GM19328 (cell line): ENCODE results near the gene HNRNPD.
A peak's percentile ranks its signal among the peaks of the same experiment; 100 is the strongest.
"Not testable (repeated sequence)": the region's sequence is repeated elsewhere in the genome, so short reads cannot be mapped to it uniquely, and the experiment has no call there.

Experiments
- ATAC-seq: cut with Tn5 transposase; IDR thresholded peaks from one replicate; pipeline ENCODE4 v1.9.1; 2021; ENCODE audit warnings: mild to moderate bottlenecking, moderate library complexity; ENCODE audit not compliant: unreplicated experiment

The HNRNPD gene

DNA sequence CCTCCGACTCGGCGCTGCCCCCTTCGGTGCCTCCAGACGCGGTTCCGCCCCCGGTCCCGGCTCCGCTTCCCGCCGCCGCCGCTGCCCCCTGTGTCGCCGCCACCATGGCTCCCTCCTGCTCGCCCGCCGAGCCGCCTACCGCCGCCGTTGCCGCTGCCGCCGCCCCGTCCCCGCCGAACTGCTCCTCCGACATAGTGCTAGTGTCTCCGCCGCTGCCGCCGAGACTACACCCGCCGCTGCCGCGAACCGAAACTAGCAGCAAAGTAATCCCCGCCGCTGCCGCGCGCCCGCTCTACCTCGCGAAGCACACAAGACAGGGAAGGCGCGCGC lies 340 bp downstream of the HNRNPD start:
- peak; percentile 16 for ATAC-seq

DNA sequence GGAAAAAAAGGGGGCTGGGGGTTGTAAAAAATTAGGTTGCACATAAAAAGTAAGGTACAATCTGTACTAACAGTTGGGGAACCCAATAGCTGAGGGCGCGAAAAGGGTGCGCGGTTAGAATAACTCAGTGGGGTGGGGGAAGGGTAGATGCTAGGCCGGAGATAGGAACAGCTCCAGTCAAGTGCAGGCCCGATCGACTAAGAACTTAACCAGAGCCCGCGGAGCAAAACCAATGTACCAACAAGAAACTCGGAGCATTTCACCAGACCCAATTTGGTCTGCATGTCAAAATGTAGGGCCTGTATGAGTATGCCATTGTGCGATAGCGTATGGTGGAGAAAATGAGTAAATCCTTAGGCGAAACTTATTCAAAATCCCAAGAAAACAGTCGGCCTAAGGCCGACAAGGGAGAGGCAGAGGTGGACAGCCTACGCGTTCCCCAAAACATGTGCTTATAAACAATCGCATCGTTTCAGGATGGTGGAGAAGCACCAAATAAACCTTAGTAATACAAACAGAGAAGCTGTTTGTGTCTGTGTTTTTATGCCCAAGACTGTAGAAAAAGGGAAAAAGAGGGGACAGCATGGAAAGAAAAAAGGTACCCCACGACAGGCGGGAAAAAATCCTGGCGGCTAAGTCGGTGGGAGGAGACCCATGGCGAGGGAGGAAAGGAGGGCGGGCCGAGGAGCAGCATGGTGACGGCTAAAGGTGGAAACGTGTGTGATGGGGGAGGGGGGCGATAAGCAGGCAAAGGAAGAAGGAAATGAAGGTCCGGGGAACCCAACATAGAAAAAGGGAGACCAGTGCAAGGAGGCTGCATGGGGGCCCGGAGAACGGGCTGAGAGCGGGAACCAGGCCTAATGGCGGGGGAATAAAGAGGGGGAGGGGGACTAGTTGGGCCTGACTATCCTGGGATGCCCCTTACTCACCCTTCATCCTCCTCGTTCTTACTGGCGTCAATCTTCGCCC lies 990 bp downstream of the HNRNPD start:
- no peak for ATAC-seq

DNA sequence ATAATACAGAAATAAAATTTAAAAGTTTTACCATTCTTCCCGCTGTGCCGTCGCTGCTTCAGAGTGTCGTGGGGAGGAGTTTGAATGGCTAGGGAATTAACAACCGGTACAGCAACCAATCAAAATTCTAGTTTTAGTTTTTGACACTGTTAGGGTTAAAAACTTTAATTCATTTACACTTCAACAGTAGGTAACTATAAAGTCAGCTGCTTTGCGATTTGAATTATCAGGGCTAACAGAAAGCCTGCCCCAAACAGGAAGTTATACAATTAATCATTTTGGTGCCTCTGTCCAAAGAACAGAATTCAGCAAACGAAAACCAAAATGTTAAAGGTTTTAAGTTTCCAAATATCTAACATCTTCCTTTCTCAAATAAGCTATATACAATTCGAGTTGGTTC lies 2.3 kb downstream of the HNRNPD start:
- no peak for ATAC-seq

DNA sequence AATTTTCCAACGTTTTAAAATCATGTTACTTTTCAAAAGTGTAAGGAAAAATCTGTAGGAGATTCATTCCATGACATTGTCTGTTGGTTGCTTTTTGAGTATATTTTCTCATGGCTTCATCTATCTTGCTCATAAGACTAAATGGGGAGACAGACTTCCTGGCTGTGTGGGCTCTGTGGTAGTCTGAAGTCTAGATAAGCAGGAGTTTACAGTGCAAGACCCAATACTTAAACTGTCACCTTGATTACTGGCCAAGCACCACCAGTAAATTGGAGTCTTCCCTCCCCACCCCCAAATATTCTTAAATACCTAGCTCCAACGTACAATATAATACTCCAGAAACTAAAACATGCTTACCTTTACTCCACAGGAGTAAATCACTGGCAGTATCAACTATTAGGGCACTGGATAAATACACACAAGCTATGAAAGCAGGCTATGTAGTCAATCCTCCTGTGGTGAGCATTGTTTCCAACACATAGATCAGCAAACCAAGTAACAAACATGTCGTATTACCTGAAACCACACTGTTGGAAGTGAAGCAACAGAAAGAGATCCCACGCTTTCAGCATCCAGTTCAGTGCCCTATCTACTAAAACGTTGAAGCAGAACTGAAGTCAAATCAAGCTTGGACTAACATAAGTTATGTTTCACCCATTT lies 6.2 kb downstream of the HNRNPD start:
- ATAC-seq = no peak

DNA sequence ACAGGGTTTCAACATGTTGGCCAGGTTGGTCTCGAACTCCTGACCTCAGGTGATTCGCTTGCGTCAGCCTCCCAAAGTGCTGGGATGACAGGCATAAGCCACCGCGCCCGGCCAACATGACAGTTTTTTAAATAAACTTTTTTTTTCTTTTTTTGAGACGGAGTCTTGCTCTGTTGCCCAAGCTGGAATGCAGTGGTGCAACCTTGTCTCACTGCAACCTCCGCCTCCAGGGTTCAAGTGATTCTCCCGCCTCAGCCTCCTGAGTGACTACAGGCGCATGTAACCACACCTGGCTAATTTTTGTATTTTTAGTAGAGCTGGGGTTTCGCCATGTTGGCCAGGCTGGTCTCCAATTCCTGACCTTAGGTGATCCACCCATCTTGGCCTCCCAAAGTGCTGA lies 7.4 kb downstream of the HNRNPD start:
- not testable (repeated sequence) for ATAC-seq

DNA sequence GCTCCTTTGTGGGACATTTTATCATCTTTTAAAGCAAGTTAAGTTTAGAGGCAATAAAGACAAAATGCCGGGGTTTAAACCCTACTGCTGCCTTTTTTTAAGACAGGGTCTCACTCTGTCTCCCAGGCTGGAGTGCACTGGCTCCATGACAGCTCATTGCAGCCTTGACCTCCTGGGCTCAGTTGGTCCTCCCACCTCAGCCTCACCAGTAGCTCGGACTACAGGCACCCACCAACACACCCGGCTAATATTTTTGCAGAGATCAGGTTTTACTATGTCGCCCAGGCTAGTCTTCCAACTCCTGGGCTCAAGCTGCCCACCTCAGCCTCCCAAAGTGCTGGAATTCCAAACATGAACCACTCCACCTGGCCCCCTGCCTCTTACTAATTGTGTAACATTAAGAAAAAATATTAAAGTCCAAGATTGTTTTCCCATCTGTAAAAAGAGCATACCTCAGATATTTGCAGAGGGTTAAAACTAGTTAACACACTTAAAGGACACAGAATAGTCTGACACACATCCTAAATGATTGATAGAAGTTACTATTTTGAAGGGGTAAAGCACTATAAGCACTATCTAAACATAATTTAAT lies 9.8 kb downstream of the HNRNPD start:
- no peak for ATAC-seq

DNA sequence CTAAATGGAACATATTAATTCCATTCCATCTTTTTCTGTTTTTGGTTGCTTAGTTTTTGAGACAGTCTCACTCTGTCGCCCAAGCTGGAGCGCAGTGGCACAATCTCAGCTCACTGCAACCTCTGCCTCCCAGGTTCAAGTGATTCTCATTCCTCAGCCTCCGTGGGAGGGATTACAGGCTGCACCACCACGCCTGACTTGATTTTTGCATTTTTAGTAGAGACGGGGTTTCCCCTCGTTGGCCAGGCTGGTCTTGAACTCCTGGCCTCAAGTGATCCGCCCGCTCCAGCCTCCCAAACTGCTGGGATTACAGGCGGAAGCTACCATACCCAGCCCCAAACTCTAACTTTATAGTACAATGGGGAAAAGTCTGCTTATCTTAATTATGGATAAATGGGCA lies 11.2 kb downstream of the HNRNPD start:
- ATAC-seq = no peak

DNA sequence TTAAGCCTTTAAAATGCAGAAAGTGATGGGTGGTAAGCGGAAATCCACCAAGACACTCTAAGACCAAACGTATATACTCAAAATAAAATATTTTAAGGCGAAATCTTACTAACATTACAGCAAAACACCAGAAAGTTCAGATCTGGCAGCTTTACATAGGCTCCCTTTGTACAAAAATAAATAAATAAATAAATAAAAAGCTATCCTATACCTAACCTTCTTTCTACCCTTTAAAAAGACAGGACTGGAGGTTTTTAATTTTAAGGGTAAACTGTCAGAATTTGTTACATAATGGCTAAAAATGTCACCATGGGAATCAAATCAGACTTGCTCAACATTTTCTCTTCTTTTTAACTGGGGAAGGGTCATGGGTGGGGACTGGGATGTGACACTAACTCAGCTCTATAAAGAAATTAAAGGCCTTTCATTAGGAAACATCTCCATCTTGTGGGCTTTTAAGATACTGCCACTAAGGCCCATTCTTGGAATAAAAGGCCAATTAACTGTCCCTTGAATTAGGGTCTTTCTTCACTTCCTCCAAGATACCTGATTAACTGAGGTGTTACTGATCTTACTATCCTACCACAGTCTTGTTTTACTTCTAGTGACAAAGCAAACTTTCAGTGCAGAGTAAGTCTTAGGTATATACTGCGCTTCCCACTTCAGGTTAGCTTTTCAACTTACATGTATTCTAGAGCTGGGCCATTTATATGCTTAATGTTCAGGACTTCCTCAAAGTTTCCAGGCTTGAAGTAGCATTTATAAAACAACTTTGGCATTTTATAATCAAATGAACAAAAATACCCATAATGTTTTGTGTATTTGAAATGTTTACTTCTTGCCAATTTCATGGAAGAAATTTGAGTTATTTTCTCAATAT lies 13.3 kb downstream of the HNRNPD start:
- no peak for ATAC-seq

DNA sequence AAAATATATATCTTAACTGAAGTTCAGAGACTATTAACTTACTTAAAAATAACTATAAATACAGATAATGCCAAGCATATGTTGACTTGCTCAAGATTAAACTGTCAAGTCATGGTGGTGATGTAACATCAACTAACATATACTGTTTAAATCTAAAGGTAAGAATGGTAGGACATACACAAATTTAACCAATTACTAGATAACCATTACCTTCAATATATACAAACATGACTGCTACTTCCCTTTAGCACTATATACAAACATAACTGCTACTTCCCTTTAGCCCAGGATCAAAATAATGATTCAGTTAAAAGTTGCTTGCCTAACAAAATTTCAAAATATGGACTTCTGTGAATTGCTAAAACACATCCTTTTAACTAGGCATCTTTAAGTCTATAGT lies 14.9 kb downstream of the HNRNPD start:
- ATAC-seq = no peak

DNA sequence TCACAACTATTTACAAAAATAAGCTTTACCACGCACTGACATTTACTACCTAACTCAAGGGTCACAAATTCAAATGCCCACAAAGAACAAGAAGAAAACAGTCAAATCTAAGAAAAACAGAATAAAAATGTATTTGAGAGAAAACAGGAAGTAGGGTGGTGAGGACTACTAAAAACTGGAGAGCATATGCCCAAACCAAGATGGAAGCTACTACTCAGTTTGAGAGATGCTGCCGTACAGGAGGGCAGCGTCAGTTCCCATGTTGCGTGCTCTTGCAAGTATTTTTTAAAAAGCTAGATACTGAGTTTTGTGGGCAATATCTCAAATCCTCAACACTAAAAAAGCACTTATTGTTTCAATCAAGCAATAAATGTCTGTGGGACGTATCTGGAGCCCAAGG lies 16.2 kb downstream of the HNRNPD start:
- ATAC-seq = no peak

DNA sequence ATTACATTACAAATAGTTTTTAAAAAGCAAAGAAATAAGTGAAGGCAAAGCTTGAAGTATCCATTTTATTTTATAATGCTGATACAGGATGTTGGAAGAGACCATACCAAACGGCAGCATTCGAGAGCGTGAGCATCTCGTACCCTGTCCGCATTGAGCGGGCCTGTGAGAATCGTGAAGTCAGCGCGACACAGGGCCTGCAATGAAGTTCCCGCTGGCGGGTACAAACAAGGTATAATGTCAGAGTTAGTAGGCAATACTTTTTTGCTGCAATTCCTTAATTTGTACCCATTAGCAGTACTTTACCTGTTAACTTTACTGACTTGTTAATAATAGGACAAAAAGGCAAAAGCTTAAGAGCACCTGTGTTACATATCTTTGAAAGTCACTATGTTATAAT lies 19.0 kb downstream of the HNRNPD start:
- ATAC-seq = no peak

DNA sequence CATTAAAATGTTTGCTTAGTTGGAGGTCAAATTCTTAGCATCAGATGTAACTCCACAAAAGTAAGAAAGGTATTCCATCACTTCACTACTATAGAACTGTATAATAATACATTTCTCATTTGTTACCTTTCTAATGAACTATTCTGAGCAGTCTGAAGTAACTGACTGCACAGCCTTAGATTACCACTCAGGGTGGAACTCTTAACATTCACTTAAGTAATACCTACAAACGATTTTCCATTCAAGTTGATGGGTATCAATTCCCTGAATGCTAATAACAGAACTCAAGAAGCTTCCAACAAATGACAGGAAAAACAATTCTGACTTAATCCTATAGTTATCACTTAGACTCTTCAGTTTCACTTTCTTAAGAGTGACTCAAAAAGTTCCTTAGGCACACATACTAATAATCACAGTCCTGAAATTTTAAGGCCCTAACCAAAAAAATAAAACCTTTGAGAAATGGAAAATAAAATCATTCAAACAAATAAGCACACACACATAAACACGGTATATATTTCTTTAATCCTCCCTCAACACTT lies 20.9 kb downstream of the HNRNPD start:
- ATAC-seq = no peak

DNA sequence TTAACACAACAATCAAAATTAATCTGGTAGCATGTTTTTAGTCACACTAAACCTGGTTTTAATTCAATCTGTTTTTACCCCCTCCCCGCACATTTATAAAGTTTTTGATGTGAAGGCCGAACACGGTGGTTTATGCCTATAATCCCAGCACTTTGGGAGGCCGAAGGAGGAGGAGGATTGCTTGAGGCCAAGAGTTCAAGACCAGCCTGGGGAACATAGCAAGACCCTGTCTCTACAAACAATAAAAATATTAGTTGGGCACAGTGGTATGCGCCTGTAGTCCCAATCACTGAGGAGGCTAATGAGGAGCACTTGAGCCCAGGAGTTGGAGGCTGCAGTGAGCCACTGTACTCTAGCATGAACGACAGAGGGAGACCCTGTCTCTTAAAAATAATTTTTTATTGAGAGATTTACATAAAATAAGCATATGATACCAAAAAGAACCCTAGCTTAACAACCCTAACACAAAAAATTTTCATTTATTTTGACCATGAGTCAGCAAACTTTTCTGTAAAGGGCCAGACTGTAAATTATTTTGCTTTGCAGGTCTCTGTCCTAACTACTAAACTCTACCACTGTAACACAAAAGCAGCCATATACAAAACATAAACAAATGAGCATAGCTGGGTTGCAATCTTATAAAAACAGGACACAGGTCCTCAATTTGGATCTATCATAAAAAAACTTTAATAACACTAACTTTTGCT lies 21.5 kb downstream of the HNRNPD start:
- ATAC-seq = no peak

DNA sequence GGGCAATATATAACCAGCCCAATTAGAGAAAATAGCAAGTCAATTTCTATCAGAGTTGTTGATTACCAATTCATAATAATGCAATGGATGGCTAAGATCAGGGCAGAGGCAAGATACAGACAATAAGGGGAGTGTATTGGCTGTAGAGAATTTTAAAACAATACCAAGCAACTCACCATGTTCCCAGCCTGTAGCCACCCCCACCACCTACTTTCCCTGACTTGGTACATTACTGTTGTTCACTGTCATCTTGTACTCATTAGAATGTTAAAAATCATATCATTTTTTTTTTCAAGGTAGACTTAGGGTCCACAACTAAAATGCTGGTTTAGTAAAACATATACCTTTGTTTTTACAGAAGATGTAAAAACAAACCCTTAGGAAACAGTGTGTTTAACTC lies 27.7 kb downstream of the HNRNPD start:
- no peak for ATAC-seq

DNA sequence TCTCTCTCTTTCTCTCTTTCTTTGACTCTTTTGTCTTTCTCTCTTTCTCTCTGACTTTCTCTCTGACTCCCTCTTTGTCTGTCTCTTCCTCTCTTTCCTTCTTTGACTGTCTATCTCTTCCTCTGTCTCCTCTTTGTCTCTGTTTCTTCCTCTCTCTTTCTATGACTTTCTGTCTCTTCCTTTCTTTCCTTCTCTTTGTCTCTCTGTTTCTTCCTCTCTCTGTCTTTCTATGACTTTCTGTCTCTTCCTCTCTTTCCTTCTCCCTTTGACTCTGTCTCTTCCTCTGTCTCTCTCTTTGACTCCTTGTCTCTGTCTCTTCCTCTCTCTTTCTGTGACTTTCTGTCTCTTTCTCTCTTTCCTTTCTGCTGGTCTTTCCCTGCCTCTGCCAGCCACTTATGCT lies 38.7 kb downstream of the HNRNPD start:
- ATAC-seq = no peak

DNA sequence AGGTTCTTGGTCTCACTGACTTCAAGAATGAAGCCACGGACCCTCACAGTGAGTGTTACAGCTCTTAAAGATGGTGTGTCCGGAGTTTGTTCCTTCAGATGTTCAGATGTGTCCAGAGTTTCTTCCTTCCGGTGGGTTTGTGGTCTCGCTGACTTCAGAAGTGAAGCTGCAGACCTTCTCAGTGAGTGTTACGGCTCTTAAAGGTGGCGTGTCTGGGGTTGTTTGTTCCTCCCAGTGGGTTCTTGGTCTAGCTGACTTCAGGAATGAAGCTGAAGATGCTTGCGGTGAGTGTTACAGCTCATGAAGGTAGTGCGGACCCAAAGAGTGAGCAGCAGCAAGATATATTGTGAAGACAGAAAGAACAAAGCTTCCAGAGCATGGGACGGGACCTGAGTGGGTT lies 40.1 kb downstream of the HNRNPD start:
- not testable (repeated sequence) for ATAC-seq

DNA sequence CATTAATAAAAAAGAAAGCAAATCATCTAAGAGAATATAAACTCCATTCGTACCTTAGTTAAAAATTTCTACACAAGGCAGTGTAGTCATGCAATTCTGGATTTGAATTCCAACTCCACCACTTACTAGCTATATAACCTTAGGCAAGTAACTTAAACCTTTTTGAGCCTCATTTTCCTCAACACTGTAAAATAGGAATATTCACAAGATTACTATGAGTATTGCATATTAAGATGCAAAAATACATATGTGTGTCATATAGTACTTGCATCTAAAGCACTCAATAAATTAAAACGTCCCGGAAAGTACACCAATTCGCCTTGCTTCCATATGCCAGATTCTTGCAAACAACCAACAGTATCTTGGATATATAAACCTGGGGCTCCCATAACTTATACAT lies 42.0 kb downstream of the HNRNPD start:
- ATAC-seq = no peak

DNA sequence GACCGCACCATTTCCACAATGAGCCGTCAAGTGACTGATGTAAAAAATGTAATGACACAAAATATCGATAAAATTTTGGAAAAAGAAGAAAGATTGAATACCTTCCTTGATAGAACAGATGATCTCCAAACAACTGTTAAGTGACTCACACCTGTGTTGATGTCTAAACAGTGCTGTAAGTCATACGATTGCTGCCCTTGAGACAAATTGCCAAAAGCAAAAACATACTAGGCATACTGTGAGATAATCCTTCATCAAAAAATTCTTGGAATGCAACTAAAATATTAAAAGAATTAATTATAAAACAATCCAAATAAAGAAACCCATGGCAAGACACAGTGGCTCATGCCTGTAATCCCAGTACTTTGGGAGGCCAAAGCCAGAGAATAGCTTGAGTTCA lies 53.4 kb downstream of the HNRNPD start:
- no peak for ATAC-seq

DNA sequence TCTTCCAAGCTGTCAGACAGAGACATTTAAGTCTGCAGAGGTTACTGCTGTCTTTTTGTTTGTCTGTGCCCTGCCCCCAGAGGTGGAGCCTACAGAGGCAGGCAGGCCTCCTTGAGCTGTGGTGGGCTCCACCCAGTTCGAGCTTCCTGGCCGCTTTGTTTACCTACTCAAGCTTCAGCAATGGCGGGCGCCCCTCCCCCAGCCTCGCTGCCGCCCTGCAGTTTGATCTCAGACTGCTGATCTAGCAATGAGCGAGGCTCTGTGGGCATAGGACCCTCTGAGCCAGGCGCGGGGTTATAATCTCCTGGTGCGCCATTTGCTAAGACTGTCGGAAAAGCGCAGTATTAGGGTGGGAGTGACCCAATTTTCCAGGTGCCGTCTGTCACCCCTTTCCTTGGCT lies 70.7 kb downstream of the HNRNPD start:
- not testable (repeated sequence) for ATAC-seq
